Ovary (tissue), 9 donors: Measurements from ENCODE around the gene C17orf113. TPM values are rescaled to one million over a fixed set of nuclear protein-coding genes. Genes with fewer than 3 reads are reported as not detected.

ENCODE experiments used
- DNase-seq, 5 donors: peaks; one replicate each; pipeline ENCODE4 v3.0.0-alpha.2; 2019 to 2020
- H3K27ac ChIP-seq, 2 donors: fragments of 200-600 bp; one replicate each; pipeline versions ENCODE4 v1.5.1 to v1.8.0; 2019 to 2022
- H3K27me3 ChIP-seq: fragments of 200-600 bp; one replicate; pipeline ENCODE4 v1.8.0; 2022
- H3K36me3 ChIP-seq: fragments of 200-600 bp; sonication (generic); one replicate; pipeline ENCODE4 v1.5.1; 2019
- H3K4me1 ChIP-seq: one replicate; pipeline ENCODE4 v1.8.1; 2013; ENCODE audit warnings: mild to moderate bottlenecking, moderate library complexity; ENCODE audit not compliant: insufficient read depth
- H3K4me3 ChIP-seq: fragments of 200-600 bp; sonication (generic); one replicate; pipeline ENCODE4 v1.5.1; 2017
- H3K9me3 ChIP-seq, 2 donors: fragments of 200-600 bp in 1 of 2; sonication (generic) in 1 of 2; one replicate each; pipeline versions ENCODE4 v1.5.1 to v1.8.1; 2013 to 2019; ENCODE audit warnings: mild to moderate bottlenecking in 1 of 2, moderate library complexity in 1 of 2
- CTCF ChIP-seq, 3 donors: fragments of 450-650 bp in 2 of 3; fragments of 200-600 bp in 1 of 3; IDR thresholded peaks; one replicate each; pipeline versions ENCODE4 v1.5.1 to v1.8.0; 2016 to 2022; ENCODE audit warnings: antibody characterized with exemption in 3 of 3, mild to moderate bottlenecking in 1 of 3
- EP300 ChIP-seq: sonication (generic); formaldehyde crosslinking; IDR thresholded peaks from one replicate; pipeline ENCODE4 v1.6.1; 2017; ENCODE audit warnings: antibody characterized with exemption
- POLR2A ChIP-seq: fragments of 450-650 bp; IDR thresholded peaks from one replicate; pipeline ENCODE4 v1.6.1; 2017; ENCODE audit warnings: antibody characterized with exemption, mild to moderate bottlenecking, moderate library complexity
- WGBS, 3 donors: extraction: QIAGEN DNeasy Blood & Tissue Kit in 1 of 3; methylation state at CpG; one replicate each; pipeline versions ENCODE4 v1.1.5 to v1.1.7; 2013 to 2017; 5-methylcytosine and 5-hydroxymethylcytosine counted together
- intact Hi-C, 4 donors: fragments of 100-400 bp; cut with DNase I; formaldehyde crosslinking; loops; one replicate each; pipeline versions ENCODE4 v1.11.0 to v1.15.1; 2022 to 2023
- polyA plus RNA-seq, 2 donors: library from polyadenylated mRNA; stranded (reverse); fragments of 200-250 nt in 1 of 2; fragments of 350-450 nt in 1 of 2; fragmentation: Illumina TruSeq in 1 of 2; extraction: RNeasy Lipid Tissue Mini Kit (QIAGEN cat#74804) in 1 of 2; gene quantifications; one replicate each; pipeline ENCODE4 v1.2.3, GENCODE V29; 2013 to 2014
- total RNA-seq, 7 donors: library from RNA; depleted of rRNA in 2 of 7; stranded (reverse); fragments of >200 nt in 2 of 7; fragmentation: NEBNext Ultra II Directional in 3 of 7; extraction: Animal tissue kit (Norgen Biotek cat#: 25700) in 3 of 7; gene quantifications; one replicate each; pipeline versions ENCODE4 v1.1.0 to v1.2.4, GENCODE V29; 2016 to 2023
- donor health status: DM: no; HTN: no; CAD: no; lungs with moderate emphysema.
- donor health status: DM: no; HTN: no; CAD: no.
- donor health status: Bipolar disorder and iron deficiency.
- donor health status: DM: yes; HTN: yes; CAD: no.
- donor health status: DM: no; HTN: no; CAD: no.
- donor health status: DM: yes; HTN: yes; CAD: no.

C17orf113 gene
- total and polyA plus RNA-seq, 9 donors = 0.67 to 3.9 (median 2.5) TPM

- TF ChIP-seq EP300 = no peak
- TF ChIP-seq CTCF (IDR thresholded peaks at IDR 0.05) = no peak
- TF ChIP-seq POLR2A = no peak
- intact Hi-C loops = no loop called here
- no peaks in the 10 kb centered on the region for H3K36me3 ChIP-seq
- H3K27ac ChIP-seq = no peak overlapping the region
- no peak overlapping the region for H3K4me3 ChIP-seq
- DNase-seq = no peak
- H3K4me1 ChIP-seq = no peaks in the 10 kb centered on the region
- H3K27me3 ChIP-seq = no peaks in the 10 kb centered on the region
- H3K9me3 ChIP-seq = no peaks in the 10 kb centered on the region
- 85 to 86% (median 86%) methylated on average over 8 of the region's 8 CpGs for WGBS, 3 donors
Observed at GRCh38 chr17:42088736-42089135, 38.3 kb upstream of the C17orf113 start.

GRCh38 chr17:42087736-42088705 lies 37.6 kb upstream of the C17orf113 start:
- Histone ChIP-seq H3K27me3 (no peaks in the 10 kb centered on the region), H3K9me3 (no peaks in the 10 kb centered on the region), H3K4me1 (no peaks in the 10 kb centered on the region), H3K4me3 (no peak overlapping the region), H3K36me3 (no peaks in the 10 kb centered on the region), H3K27ac (no peak overlapping the region)
- no peak for DNase-seq
- WGBS, 3 donors = 73 to 75% (median 74%) methylated on average over 17 to 20 of the region's 20 CpGs
- intact Hi-C loops = no loop called here
- TF ChIP-seq CTCF (IDR thresholded peaks at IDR 0.05) (no peak), EP300 (no peak), POLR2A (no peak)

GRCh38 chr17:42087042-42087701 lies 36.8 kb upstream of the C17orf113 start:
- no peak for TF ChIP-seq EP300
- no peaks in the 10 kb centered on the region for H3K36me3 ChIP-seq
- no peaks in the 10 kb centered on the region for H3K9me3 ChIP-seq
- no peaks in the 10 kb centered on the region for H3K4me1 ChIP-seq
- H3K4me3 ChIP-seq = no peak overlapping the region
- intact Hi-C loops = no loop called here
- WGBS, 3 donors = 50 to 58% (median 51%) methylated on average over 7 of the region's 7 CpGs
- H3K27ac ChIP-seq = no peak overlapping the region
- H3K27me3 ChIP-seq = no peaks in the 10 kb centered on the region
- no peak for DNase-seq

GRCh38 chr17:42081516-42082129 lies 31.2 kb upstream of the C17orf113 start:
- H3K9me3 ChIP-seq = no peaks in the 10 kb centered on the region
- no peaks in the 10 kb centered on the region for H3K4me1 ChIP-seq
- no peak for DNase-seq
- H3K27ac ChIP-seq = no peak overlapping the region
- WGBS, 3 donors = 88 to 90% (median 89%) methylated on average over 9 of the region's 9 CpGs
- intact Hi-C loops = no loop called here
- no peak overlapping the region for H3K4me3 ChIP-seq
- TF ChIP-seq CTCF (IDR thresholded peaks at IDR 0.05) (no peak), POLR2A (no peak), EP300 (no peak)
- no peaks in the 10 kb centered on the region for H3K27me3 ChIP-seq
- H3K36me3 ChIP-seq = no peaks in the 10 kb centered on the region
